ENCODE data around the gene SLC46A2.

- TF ChIP-seq CTCF (IDR thresholded peaks at IDR 0.05) (no peak), ZFX (IDR thresholded peaks at IDR 0.05; ENCODE audit: borderline replicate concordance) (no peak)
Observed at GRCh38 chr9:112905084-112905483, 14.4 kb upstream of the SLC46A2 start.

Measured in 22Rv1 (cell line).